Nephron progenitor cell (in vitro differentiated cells): Measurements from ENCODE around the gene SLN.

Experiments used
- DNase-seq: peaks from one replicate; pipeline ENCODE4 v3.0.0; 2021
- H3K27ac Mint-ChIP-seq: 2 replicates; pipeline ENCODE4 v1.8.0; 2021; ENCODE audit warnings: mild to moderate bottlenecking, moderate library complexity, mixed read lengths
- H3K27me3 Mint-ChIP-seq: 2 replicates; pipeline ENCODE4 v1.8.0; 2021; ENCODE audit warnings: mild to moderate bottlenecking, low read depth, mixed read lengths; ENCODE audit not compliant: poor library complexity
- H3K36me3 Mint-ChIP-seq: 2 replicates; pipeline ENCODE4 v1.8.0; 2021; ENCODE audit warnings: low read depth, mixed read lengths
- H3K4me1 Mint-ChIP-seq: 2 replicates; pipeline ENCODE4 v1.8.0; 2021; ENCODE audit warnings: mixed read lengths
- H3K4me3 Mint-ChIP-seq: 2 replicates; pipeline ENCODE4 v1.8.0; 2021; ENCODE audit warnings: mild to moderate bottlenecking, moderate library complexity, mixed read lengths
- H3K9me3 Mint-ChIP-seq: 2 replicates; pipeline ENCODE4 v1.8.0; 2021; ENCODE audit warnings: mild to moderate bottlenecking, moderate library complexity, mixed read lengths
- CTCF ChIP-seq: fragments of 200-600 bp; sonication (generic); IDR thresholded peaks from 2 replicates; pipeline ENCODE4 v1.5.0; 2021; ENCODE audit warnings: antibody characterized with exemption

The SLN gene

GRCh38 chr11:107731941-107732688 lies 20.3 kb upstream of the SLN start:
- no peak for TF ChIP-seq CTCF
- H3K4me1 Mint-ChIP-seq: no peaks in the 10 kb centered on the region
- no peak overlapping the region for H3K4me3 Mint-ChIP-seq
- DNase-seq: no peak
- H3K9me3 Mint-ChIP-seq: peaks cover 8% of the 10 kb centered on the region
- peaks cover 3% of the 10 kb centered on the region for H3K27me3 Mint-ChIP-seq
- H3K36me3 Mint-ChIP-seq: no peaks in the 10 kb centered on the region
- H3K27ac Mint-ChIP-seq: no peak overlapping the region

GRCh38 chr11:107722662-107723061 lies 10.8 kb upstream of the SLN start:
- Mint-ChIP-seq H3K4me3 (no peak overlapping the region), H3K27me3 (peaks cover 18% of the 10 kb centered on the region), H3K27ac (no peak overlapping the region), H3K36me3 (no peaks in the 10 kb centered on the region), H3K9me3 (no peaks in the 10 kb centered on the region), H3K4me1 (no peaks in the 10 kb centered on the region)
- no peak for DNase-seq
- TF ChIP-seq CTCF: no peak

GRCh38 chr11:107721207-107721606 lies 9.4 kb upstream of the SLN start:
- no peaks in the 10 kb centered on the region for H3K9me3 Mint-ChIP-seq
- H3K4me1 Mint-ChIP-seq: no peaks in the 10 kb centered on the region
- no peak for DNase-seq
- H3K4me3 Mint-ChIP-seq: no peak overlapping the region
- H3K27ac Mint-ChIP-seq: no peak overlapping the region
- H3K27me3 Mint-ChIP-seq: peaks cover 18% of the 10 kb centered on the region
- H3K36me3 Mint-ChIP-seq: no peaks in the 10 kb centered on the region
- TF ChIP-seq CTCF: no peak

GRCh38 chr11:107720303-107720774 lies 8.5 kb upstream of the SLN start:
- no peaks in the 10 kb centered on the region for H3K36me3 Mint-ChIP-seq
- no peak overlapping the region for H3K27ac Mint-ChIP-seq
- H3K4me1 Mint-ChIP-seq: no peaks in the 10 kb centered on the region
- H3K9me3 Mint-ChIP-seq: no peaks in the 10 kb centered on the region
- no peak for DNase-seq
- H3K27me3 Mint-ChIP-seq: peaks cover 18% of the 10 kb centered on the region
- TF ChIP-seq CTCF: no peak
- H3K4me3 Mint-ChIP-seq: no peak overlapping the region

GRCh38 chr11:107719557-107720302 lies 7.9 kb upstream of the SLN start:
- Mint-ChIP-seq H3K27me3 (peaks cover 18% of the 10 kb centered on the region), H3K36me3 (no peaks in the 10 kb centered on the region), H3K27ac (no peak overlapping the region), H3K9me3 (no peaks in the 10 kb centered on the region), H3K4me3 (no peak overlapping the region), H3K4me1 (no peaks in the 10 kb centered on the region)
- TF ChIP-seq CTCF: no peak
- DNase-seq: no peak
